HG03280 (cell line): Measurements from ENCODE around the gene CYP4F12.
"Not testable (repeated sequence)": the region's sequence is repeated elsewhere in the genome, so short reads cannot be mapped to it uniquely, and the experiment has no call there.

Source experiments
- ATAC-seq: cut with Tn5 transposase; IDR thresholded peaks from one replicate; pipeline ENCODE4 v1.9.1; 2021; ENCODE audit warnings: mild to moderate bottlenecking, moderate library complexity; ENCODE audit not compliant: unreplicated experiment

Gene CYP4F12

DNA sequence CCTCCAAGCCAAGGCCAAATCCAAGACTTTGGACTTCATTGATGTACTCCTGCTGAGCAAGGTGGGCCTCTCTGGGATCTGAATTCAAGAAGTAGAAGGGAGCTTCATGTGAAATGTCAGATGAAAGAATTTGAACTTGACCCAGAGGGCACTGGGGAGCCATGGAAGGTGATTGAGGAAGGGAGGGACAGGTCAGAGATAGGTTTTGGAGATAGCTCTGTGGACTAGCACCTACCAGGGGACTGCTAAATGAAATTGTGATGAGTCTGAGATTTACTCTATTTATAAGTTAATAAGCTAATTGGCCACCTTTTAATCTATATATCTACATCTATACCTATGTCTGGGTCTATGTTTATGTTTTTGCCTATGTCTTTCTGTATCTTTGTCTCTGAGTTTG lies 22.8 kb upstream of the CYP4F12 start:
- not testable (repeated sequence) for ATAC-seq

DNA sequence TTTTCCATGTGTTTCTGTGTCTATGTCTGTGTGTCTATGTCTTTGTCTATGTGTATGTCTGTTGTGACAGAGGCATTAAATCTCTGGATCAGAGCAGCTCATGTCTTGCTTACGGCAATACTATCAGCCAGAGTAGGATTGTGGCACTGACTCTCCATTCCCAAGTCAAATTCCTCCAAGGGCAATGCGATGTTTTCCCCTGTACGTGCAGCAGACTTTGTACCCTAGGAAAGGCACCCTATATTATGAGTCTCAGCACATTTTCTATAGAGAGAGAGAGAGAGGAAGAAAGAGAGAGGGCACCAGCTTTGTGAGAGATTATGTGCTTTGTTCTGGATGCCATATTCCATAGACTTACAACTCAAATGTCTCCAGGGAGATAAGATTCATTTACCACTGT lies 21.1 kb upstream of the CYP4F12 start:
- ATAC-seq, result no peak

DNA sequence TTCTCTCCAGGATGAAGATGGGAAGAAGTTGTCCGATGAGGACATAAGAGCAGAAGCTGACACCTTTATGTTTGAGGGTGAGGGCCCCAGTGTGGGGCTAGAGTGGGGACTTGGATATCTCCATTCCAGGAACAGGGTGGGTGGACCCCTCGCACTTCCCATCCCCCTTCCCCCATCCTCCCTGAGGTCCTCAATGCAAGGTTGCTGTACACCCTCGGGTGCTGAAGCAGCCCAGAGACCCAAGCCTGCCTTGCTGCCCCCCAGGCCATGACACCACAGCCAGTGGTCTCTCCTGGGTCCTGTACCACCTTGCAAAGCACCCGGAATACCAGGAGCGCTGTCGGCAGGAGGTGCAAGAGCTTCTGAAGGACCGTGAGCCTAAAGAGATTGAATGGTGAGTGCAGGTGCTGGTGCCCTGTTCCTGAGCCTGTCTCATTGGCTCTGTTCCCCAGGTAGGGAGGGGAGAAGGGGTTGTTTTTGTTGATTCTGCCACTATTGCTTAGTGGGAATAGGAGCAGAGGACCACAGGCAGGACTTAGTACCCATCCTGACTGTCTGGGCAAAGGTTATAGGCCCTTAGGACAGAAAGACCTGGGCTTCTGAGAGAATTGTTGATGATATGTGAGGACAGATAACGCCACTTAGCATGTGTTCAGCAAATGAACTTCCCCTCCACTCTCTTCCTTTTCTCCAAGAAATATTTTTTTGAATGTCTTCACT lies 20.2 kb upstream of the CYP4F12 start:
- ATAC-seq, result no peak

DNA sequence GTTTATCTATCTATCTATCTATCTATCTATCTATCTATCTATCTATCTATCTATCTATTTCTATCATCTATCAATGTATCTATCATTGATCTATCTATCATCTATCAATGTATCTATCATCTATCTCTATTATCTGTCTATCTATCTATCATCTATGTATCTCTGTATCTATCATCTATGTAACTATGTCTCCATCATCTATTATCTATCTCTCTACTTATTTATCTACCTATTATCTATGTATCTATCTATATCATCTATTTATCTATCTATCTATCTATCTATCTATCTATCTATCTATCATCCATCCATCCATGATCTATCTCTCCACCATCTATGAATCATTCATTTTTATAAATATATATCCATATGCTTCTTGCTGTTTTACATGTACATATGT lies 16.4 kb upstream of the CYP4F12 start:
- no peak for ATAC-seq

DNA sequence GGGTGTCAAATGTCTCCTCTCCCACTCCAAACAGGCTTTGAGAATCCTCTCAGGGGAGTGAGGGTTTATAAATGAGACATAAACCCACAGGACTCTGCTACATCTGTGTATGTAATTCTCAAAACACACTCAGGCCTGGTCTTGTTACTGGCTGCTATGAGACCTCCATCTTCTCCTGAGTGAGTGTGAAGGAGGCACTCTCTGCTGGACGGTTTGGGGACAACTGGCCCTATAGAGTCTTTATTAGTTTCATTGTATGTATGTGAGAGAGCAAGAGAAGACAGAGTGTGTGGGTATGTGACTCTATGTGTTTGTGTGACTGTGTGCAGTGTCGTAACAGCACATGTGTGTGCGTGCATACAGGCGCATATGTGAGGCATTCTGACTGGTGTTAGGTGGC lies 9.6 kb upstream of the CYP4F12 start:
- no peak for ATAC-seq

DNA sequence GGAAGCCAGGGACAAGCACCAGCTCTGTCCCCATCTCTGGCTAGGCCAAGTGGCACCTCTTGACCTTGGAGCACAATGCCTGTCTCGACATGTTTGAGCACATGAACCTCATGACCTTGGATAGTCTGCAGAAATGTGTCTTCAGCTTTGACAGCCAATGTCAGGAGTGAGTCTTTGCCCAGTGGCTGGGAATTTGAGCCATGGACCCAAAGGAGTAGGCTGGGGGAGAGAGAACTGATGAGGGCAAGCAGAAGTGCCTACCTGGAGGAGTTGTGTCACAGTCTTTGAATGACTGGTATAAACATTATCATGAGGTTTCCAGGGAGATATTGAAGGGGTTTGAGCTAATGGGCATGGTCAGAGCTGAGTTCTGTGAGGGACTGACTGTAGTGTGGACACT lies 6.7 kb upstream of the CYP4F12 start:
- ATAC-seq, result no peak

DNA sequence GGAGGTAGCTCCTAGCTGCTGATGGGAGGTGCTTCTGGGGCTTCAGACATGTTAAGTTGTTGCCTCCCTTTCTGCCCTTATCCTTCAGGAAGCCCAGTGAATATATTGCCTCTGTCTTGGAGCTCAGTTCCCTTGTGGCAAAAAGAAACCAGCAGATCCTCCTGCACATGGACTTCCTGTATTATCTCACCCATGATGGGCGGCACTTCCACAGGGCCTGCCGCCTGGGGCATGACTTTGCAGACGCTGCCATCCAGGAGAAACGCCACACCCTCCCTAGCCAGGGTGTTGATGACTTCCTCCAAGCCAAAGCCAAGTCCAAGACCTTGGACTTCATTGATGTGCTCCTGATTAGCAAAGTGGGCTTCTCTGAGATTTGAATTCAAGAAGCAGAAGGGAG lies 6.0 kb upstream of the CYP4F12 start:
- no peak for ATAC-seq

DNA sequence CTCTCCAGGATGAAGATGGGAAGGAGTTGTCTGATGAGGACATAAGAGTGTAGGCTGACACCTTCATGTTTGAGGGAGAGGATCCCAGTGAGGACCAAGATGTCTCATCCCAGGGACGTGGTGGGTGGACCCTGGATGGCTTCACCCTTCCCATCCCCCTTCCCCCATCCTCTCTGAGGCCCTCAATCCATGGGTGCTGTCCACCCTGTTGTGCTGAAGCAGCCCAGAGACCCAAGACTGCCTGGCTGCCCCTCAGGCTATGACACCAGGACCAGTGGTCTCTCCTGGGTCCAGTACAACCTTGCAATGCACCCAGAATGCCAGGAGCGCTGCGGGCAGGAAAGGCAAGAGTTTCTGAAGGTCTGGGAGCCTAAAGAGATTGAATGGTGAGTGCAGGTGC lies 3.4 kb upstream of the CYP4F12 start:
- no peak for ATAC-seq

DNA sequence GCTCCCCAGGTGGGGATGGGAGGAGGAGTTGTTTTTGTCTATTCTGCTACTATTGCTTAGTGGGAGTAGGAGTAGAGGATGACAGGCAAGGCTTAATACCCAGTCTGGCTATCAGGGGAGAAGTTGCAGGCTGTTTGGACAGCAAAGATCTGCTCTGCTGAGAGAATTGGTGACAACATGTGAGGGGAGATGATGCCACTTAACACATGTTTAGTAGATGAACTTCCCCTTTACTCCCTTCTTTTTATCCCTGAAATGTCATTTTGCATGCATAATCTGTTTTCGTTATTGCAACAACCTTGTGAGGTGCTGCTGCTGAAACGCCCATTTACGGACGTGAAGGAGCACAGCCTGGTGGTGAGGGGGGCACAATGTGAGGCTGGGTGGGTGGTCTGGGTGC lies 3.0 kb upstream of the CYP4F12 start:
- no peak for ATAC-seq

DNA sequence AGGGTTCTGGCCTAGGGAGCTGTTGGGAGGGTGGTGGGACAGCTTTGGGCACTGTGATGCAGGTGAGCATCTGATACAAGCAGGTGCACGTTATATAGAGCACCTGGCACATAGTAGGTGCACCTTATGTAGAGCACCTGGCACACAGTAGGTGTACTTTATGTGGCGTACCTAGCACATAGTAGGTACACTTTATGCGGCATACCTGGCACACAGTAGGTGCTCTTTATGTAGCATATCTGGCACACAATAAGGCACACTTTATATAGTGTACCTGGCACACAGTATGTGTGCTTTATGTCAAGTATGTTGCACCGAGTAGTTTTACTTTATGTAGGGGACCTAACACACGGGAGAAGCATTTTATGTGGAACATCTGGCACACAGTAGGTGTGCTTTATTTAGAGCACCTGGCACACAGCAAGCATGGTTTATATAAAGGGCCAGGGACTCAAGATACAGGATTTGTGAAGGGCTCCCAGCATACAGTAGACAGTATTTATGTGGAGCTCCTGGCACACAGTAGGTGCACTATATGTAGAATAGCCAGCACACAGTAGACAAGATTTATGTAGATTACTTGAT lies 1.6 kb upstream of the CYP4F12 start:
- no peak for ATAC-seq

DNA sequence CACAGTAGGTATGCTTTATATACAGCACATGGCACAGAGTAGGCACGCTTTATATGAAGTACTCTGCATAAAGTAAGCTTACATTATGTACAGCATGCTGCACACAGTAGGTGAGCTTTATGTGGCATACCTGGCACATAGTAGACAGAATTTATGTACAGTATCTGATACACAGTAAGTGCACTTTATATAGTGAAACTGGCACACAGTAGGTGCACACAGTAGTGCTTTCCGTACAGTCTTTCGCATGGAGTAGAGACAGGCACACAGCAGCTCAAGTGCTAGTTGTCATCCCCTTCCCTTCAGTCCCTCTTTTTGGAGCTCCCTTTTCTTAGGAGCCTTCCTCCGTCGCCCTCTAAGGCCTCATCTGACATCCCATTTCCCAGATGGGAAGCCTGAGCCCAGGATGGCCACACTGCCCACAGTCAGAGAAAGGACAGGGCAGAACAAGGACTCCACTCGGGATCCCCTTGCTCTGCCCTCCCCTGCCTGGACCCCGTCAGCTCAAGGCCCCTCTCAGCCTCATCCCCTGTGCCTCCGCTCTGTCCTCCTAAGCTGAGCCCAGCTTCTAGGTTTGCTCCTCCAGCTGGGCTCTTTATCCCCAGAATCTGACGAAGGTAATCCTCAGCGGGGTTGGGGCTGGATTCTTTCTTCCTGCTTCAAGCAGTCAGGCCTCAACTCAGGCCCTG lies 852 bp upstream of the CYP4F12 start:
- ATAC-seq, result no peak

DNA sequence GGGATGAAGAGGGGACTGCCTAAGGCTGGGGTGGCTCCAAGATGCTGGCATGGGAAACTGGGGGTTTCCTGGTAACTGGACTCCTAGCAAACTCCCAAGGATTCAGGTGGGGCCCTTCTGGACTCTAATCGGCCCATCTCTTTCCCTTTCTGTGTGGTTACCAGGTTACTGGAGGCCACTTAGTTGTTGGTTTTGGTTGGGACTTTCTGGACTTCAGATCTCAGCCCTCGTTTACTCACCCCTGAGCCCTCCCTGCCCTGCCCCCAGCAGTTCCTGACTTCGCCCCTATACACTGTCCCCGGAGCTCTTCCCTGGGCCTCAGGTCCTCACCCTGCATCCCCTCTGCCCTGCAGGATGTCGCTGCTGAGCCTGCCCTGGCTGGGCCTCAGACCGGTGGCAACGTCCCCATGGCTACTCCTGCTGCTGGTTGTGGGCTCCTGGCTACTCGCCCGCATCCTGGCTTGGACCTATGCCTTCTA lies 328 bp downstream of the CYP4F12 start:
- ATAC-seq, result no peak

DNA sequence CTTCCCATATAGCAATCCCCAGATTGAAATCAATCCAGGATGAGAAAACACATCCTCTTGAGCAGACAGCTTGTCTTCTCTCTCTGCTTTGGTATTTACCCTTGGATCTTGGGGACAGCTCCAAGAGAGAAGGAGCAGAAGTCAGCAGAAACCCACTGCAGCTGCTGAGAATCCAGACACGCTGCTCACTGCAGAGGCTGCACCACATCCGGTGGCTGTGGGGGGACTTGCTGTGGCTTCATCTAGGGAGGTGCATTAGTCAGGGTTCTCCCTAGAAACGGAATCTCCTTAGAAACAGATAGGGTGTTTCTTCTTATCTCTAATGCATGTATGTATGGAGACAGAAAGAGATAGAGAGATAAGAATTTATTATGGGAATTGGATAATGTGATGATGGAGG lies 2.7 kb downstream of the CYP4F12 start:
- ATAC-seq, result no peak

DNA sequence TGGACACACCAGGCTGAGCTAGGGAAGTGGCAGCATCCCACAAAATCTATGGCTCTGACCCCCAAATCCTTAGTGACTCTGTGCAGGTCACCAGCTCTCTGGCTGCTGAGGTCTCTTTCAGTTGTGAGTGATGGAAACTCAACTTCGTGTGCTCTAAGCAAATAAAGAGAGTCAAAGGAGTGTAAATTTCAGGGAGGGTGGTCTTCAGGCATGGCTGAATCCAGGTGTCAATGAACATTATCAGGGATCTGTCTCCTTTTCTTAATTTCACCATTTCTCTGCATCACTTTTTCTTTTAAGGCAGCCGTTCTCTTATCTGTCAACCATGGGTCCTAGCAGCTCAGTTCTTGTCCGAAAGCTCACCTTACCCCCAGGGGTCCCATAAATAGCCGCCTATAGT lies 6.2 kb downstream of the CYP4F12 start:
- ATAC-seq, result no peak

DNA sequence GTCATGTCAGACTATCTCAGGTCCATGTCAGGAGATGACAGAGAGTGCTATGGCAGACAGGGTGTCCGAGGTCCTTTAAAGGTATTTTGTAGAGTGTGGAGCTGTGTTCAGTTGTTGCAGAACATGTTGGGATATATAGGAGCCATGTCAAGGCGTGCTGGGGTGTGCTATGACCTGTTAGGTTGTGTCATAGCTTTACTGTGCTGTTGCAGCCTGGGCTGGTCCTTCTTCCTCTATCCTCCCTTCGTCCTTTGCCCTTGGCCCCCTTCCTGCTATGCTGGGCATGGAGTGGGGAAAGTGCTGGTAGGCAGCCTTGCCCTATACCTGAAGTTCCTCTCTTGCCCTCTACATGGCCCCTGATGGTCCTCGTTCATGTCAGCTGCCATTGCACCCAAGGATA lies 7.0 kb downstream of the CYP4F12 start:
- ATAC-seq, result not testable (repeated sequence)

DNA sequence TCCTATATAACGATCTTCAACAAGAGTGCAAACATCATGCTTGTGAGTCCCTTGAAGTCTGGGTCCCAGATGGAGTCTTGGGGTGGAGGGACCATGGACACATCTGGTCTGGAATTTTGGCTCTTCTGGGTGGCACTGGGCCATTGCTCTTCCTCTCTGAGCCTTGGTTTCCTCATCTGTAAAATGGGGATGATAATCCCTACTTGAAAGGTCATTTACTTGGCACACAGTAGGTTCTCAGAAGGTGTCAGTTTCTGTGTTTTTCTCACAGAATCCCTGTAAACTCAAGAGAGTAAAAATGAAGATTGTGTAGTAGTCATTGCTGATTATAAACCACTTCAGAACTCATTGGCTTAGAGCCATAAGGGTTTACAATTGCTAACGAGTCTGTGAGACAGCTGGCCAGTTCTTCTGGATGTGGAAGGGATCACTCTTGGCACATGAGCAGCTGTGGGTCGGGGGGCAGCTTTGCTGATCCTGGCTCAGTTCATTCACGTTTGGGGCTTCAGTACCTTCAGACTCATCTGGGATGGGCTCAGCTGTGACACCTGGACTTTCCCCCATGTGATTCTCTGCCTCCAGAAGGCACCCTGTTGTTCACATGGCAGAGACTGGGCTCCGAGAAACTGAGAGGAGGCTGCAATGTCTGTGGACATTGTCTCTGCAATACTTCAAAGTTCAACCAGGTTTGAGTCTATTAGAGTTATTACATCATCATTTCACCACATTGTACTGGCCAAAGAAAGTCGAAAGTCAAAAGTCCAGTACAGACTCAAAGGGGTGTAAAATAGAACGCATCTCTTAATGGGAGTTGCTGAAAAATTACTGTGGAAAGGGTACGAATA lies 7.8 kb downstream of the CYP4F12 start:
- ATAC-seq, result no peak

DNA sequence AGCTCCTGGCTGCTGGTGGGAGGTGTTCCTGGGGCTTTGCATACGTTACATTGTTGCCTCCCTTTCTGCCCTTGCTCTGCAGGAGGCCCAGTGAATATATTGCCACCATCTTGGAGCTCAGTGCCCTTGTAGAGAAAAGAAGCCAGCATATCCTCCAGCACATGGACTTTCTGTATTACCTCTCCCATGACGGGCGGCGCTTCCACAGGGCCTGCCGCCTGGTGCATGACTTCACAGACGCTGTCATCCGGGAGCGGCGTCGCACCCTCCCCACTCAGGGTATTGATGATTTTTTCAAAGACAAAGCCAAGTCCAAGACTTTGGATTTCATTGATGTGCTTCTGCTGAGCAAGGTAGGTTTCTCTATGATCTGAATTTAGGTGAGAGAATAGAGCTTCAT lies 10.5 kb downstream of the CYP4F12 start:
- ATAC-seq, result no peak

DNA sequence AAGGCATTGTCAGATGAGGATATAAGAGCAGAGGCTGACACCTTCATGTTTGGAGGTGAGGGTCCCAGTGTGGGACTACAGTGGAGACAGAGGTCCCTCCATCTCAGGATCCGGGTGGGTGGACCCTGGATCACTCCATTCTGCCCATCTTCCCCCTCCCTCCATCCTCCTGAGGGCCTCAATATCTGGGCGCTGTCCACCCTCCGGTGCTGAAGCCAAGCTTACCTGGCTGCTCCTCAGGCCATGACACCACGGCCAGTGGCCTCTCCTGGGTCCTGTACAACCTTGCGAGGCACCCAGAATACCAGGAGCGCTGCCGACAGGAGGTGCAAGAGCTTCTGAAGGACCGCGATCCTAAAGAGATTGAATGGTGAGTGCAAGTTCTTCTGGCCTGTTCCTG lies 11.9 kb downstream of the CYP4F12 start:
- no peak for ATAC-seq

DNA sequence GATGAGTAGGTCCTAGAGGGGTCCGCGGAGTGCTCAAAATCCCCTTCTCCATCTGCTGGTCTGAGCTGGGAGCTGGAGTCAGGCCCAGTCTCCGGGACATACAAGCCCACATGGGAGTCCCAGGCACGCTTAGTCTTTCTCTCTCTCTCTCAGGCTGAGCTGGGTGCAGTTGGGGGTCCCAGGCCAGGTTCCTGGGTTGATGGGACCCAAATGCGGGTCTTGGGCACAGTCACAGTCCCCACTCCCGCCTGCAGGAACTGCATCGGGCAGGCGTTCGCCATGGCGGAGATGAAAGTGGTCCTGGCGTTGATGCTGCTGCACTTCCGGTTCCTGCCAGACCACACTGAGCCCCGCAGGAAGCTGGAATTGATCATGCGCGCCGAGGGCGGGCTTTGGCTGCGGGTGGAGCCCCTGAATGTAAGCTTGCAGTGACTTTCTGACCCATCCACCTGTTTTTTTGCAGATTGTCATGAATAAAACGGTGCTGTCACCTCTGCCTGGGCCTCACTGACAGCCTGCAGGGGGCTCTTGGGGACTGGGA lies 23.8 kb downstream of the CYP4F12 start:
- ATAC-seq, result no peak

DNA sequence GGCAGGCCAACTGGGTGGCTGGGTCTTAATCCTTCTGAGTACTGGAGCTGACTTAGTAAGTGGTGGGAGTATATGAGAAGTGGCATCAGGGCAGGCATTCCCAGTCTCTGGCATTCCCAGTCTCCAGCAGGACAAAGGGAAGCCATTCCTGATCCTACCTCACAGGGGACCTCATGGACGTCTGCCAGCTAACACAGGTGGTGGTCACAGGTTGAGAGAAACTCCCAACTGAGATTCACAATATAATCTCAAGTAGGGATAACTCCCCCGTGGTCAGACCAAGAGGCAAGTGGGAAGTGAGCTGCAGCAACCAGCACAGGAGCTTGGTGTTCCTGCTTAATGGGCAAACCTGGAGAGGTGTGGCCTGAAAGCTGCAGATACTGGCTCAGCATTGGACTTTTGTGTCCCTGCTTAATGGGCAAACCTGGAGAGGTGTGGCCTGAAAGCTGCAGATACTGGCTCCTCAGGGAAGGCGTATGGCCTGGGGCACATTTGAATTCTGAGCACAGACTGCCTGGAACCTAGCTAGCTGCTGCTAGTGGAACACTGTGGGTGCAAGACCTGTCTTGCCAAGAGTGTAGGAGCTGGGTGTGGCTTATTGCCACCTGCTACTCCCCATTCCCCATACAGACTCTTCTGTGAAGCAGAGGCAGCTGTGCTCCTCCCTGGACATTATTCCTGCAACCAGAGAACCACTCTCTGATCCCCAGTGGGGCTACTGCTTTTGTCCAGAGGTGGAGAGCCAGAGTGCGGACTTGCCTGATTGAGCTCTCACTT lies 29.1 kb downstream of the CYP4F12 start:
- ATAC-seq, result no peak
